IMR-90 (cell line): Measurements from ENCODE around the gene NMNAT1. TPM values are rescaled to one million over a fixed set of nuclear protein-coding genes. Genes with fewer than 3 reads are reported as not detected.

Experiments used
- ATAC-seq: fragments of 200-7000 bp; cut with Tn5 transposase; 2 replicates; pipeline ENCODE4 v1.9.1; 2020; ENCODE audit warnings: low read depth, mild to moderate bottlenecking, moderate library complexity
- BruUV-seq: library from RNA; stranded (reverse); fragments of 400-500 nt; replicated peaks from 2 replicates; lab custom pipeline; 2021; lab: Mats Ljungman, UMichigan
- CTCF ChIA-PET: fragments of 300-600 bp; formaldehyde crosslinking; extraction: SDS; loops from one replicate; lab custom pipeline; 2021; ENCODE audit warnings: antibody characterized with exemption; lab: Yijun Ruan, JAX
- POLR2A ChIA-PET: fragments of 300-600 bp; sonication (Branson Sonifier 250); formaldehyde crosslinking; loops from one replicate; lab custom pipeline; 2022; ENCODE audit warnings: antibody characterized with exemption; ENCODE audit not compliant: unreplicated experiment; lab: Charles Lee
- DNase-seq: peaks from one replicate; pipeline ENCODE4 v3.0.0; 2013
- H2AFZ ChIP-seq: replicated peaks from 2 replicates; pipeline ENCODE3; 2013; ENCODE audit warnings: low read length, mild to moderate bottlenecking; ENCODE audit not compliant: poor library complexity
- H2AK5ac ChIP-seq: 2 replicates; pipeline ENCODE4 v1.6.1; 2013; ENCODE audit warnings: low read depth, low read length, inconsistent platforms
- H2AK9ac ChIP-seq: replicated peaks from 2 replicates; pipeline ENCODE3; 2013; ENCODE audit warnings: mild to moderate bottlenecking, low read depth, low read length, moderate library complexity; ENCODE audit not compliant: poor library complexity
- H2BK120ac ChIP-seq: 2 replicates; pipeline ENCODE4 v1.6.1; 2013; ENCODE audit warnings: low read depth, low read length, inconsistent platforms
- H2BK15ac ChIP-seq: 3 replicates; pipeline ENCODE4 v1.6.1; 2013; ENCODE audit warnings: low read depth, low read length, inconsistent platforms
- H2BK20ac ChIP-seq: 2 replicates; pipeline ENCODE4 v1.6.1; 2013; ENCODE audit warnings: low read depth, mild to moderate bottlenecking, inconsistent platforms, low read length, moderate library complexity
- H2BK5ac ChIP-seq: 2 replicates; pipeline ENCODE4 v1.6.1; 2013; ENCODE audit warnings: mild to moderate bottlenecking, low read depth, low read length, inconsistent platforms; ENCODE audit not compliant: poor library complexity, severe bottlenecking
- H3K14ac ChIP-seq: replicated peaks from 2 replicates; pipeline ENCODE4 v1.6.1; 2013; ENCODE audit warnings: low read depth, low read length, inconsistent platforms
- H3K18ac ChIP-seq: 2 replicates; pipeline ENCODE4 v1.6.1; 2013; ENCODE audit warnings: low read depth, low read length, control low read depth
- H3K23ac ChIP-seq: 2 replicates; pipeline ENCODE4 v1.6.1; 2013; ENCODE audit warnings: low read depth, low read length, inconsistent platforms
- H3K27ac ChIP-seq: 2 replicates; pipeline ENCODE4 v1.5.1; 2013; ENCODE audit warnings: mild to moderate bottlenecking, control low read depth, low read length; ENCODE audit not compliant: insufficient read depth
- H3K27me3 ChIP-seq: 2 replicates; pipeline ENCODE4 v1.6.1; 2013; ENCODE audit warnings: low read length; ENCODE audit not compliant: control insufficient read depth, insufficient read depth
- H3K36me3 ChIP-seq: 2 replicates; pipeline ENCODE4 v1.6.1; 2013; ENCODE audit warnings: low read length, mixed read lengths; ENCODE audit not compliant: control insufficient read depth, insufficient read depth
- H3K4ac ChIP-seq: 2 replicates; pipeline ENCODE4 v1.6.1; 2013; ENCODE audit warnings: low read depth, low read length, inconsistent platforms
- H3K4me1 ChIP-seq: 2 replicates; pipeline ENCODE4 v1.6.1; 2013; ENCODE audit warnings: low read length, mixed read lengths; ENCODE audit not compliant: control insufficient read depth, insufficient read depth
- H3K4me2 ChIP-seq: 2 replicates; pipeline ENCODE4 v1.6.1; 2013; ENCODE audit warnings: low read depth, mild to moderate bottlenecking, control low read depth, low read length, moderate library complexity
- H3K4me3 ChIP-seq: 2 replicates; pipeline ENCODE4 v1.5.1; 2013; ENCODE audit warnings: low read depth, mild to moderate bottlenecking, control low read depth, low read length, moderate library complexity; ENCODE audit not compliant: insufficient read depth
- H3K56ac ChIP-seq: 2 replicates; pipeline ENCODE4 v1.6.1; 2013; ENCODE audit warnings: low read length, inconsistent platforms; ENCODE audit not compliant: insufficient read depth; ENCODE audit errors: extremely low read depth
- H3K79me1 ChIP-seq, 2 experiments: 2 replicates each; pipeline ENCODE4 v1.6.1; 2013; ENCODE audit warnings: low read length in 2 of 2, inconsistent platforms in 1 of 2, low read depth in 1 of 2
- H3K9ac ChIP-seq: 2 replicates; pipeline ENCODE4 v1.6.1; 2013; ENCODE audit warnings: low read depth, low read length, control low read depth
- H3K9me1 ChIP-seq: 2 replicates; pipeline ENCODE4 v1.6.1; 2013; ENCODE audit warnings: low read length, inconsistent platforms; ENCODE audit not compliant: insufficient read depth
- H3K9me3 ChIP-seq: 2 replicates; pipeline ENCODE4 v1.6.1; 2013; ENCODE audit warnings: low read length; ENCODE audit not compliant: control insufficient read depth, insufficient read depth
- H4K20me1 ChIP-seq: 2 replicates; pipeline ENCODE4 v1.6.1; 2013; ENCODE audit warnings: low read length, inconsistent platforms; ENCODE audit not compliant: insufficient read depth
- H4K5ac ChIP-seq: 2 replicates; pipeline ENCODE4 v1.6.1; 2013; ENCODE audit warnings: mild to moderate bottlenecking, low read depth, low read length, control low read depth
- H4K8ac ChIP-seq, 2 experiments: 2 replicates each; pipeline ENCODE4 v1.6.1; 2013; ENCODE audit warnings: low read depth in 2 of 2, low read length in 2 of 2, control low read depth in 1 of 2, inconsistent platforms in 1 of 2
- H4K91ac ChIP-seq: 2 replicates; pipeline ENCODE4 v1.6.1; 2013; ENCODE audit warnings: low read depth, low read length, inconsistent platforms; ENCODE audit not compliant: insufficient read depth
- BHLHE40 ChIP-seq: fragments of 150-350 bp; IDR thresholded peaks from 2 replicates; pipeline ENCODE4 v1.6.1; 2016; ENCODE audit warnings: mild to moderate bottlenecking, low read depth, low read length
- CEBPB ChIP-seq: IDR thresholded peaks from 2 replicates; pipeline ENCODE4 v1.6.1; 2012; ENCODE audit warnings: low read depth, low read length, improper control_type of control experiment
- CHD1 ChIP-seq: IDR thresholded peaks from 2 replicates; pipeline ENCODE4 v1.6.1; 2012; ENCODE audit warnings: low read depth, low read length, improper control_type of control experiment
- FOS ChIP-seq: fragments of 150-350 bp; IDR thresholded peaks from 2 replicates; pipeline ENCODE4 v1.6.1; 2016; ENCODE audit warnings: low read depth, low read length
- MAFK ChIP-seq: IDR thresholded peaks from 2 replicates; pipeline ENCODE4 v1.6.1; 2012; ENCODE audit warnings: low read depth, low read length, improper control_type of control experiment
- MAZ ChIP-seq: IDR thresholded peaks from 2 replicates; pipeline ENCODE4 v1.6.1; 2012; ENCODE audit warnings: low read depth, mild to moderate bottlenecking, low read length, improper control_type of control experiment, moderate library complexity, borderline replicate concordance
- MXI1 ChIP-seq: IDR thresholded peaks from 2 replicates; pipeline ENCODE4 v1.6.1; 2012; ENCODE audit warnings: low read depth, mild to moderate bottlenecking, low read length, moderate library complexity, borderline replicate concordance
- NFE2L2 ChIP-seq: fragments of 150-350 bp; IDR thresholded peaks from 2 replicates; pipeline ENCODE4 v1.6.1; 2016; ENCODE audit warnings: low read depth, mild to moderate bottlenecking, low read length
- POLR2A ChIP-seq: IDR thresholded peaks from 2 replicates; pipeline ENCODE4 v1.6.1; 2012; ENCODE audit warnings: mild to moderate bottlenecking, low read depth, low read length
- RAD21 ChIP-seq: IDR thresholded peaks from 2 replicates; pipeline ENCODE4 v1.6.1; 2012; ENCODE audit warnings: low read length, improper control_type of control experiment
- RCOR1 ChIP-seq: IDR thresholded peaks from 2 replicates; pipeline ENCODE4 v1.6.1; 2012; ENCODE audit warnings: mild to moderate bottlenecking, low read length, improper control_type of control experiment; ENCODE audit not compliant: insufficient replicate concordance
- SMC3 ChIP-seq: fragments of 150-350 bp; IDR thresholded peaks from 2 replicates; pipeline ENCODE4 v1.6.1; 2016; ENCODE audit warnings: low read depth, mild to moderate bottlenecking, antibody characterized with exemption, low read length, moderate library complexity
- WGBS, 2 experiments: methylation state at CpG; one replicate each; pipeline versions ENCODE4 v1.1.5 to v1.1.7; 2013; ENCODE audit warnings: missing lambda C conversion rate in 2 of 2; ENCODE audit not compliant: insufficient read length in 1 of 2; ENCODE audit errors: extremely low coverage in 2 of 2; 5-methylcytosine and 5-hydroxymethylcytosine counted together
- dilution Hi-C: fragments of 300-500 bp; cut with HindIII; formaldehyde crosslinking; loops from one replicate; pipeline ENCODE4 v1.14.3; 2018; ENCODE audit warnings: low sequenced_read_pairs; ENCODE audit not compliant: unreplicated experiment
- in situ Hi-C: fragments of 300-500 bp; cut with MboI; formaldehyde crosslinking; loops from 3 replicates; pipeline ENCODE4 v1.14.3; 2019; ENCODE audit warnings: low sequenced_read_pairs, inconsistent platforms, mixed read lengths
- intact Hi-C: fragments of 100-400 bp; cut with micrococcal nuclease; formaldehyde crosslinking; loops from 2 replicates; pipeline ENCODE4 v1.10.0; 2022
- polyA plus RNA-seq, 3 experiments: library from polyadenylated mRNA; depleted of rRNA; stranded (reverse); fragments of >200 nt; gene quantifications; 2 replicates each; pipeline ENCODE4 v1.2.3, GENCODE V29; 2012; ENCODE audit warnings: low replicate concordance in 1 of 3
- total RNA-seq: library from RNA; depleted of rRNA; stranded (reverse); fragments of >200 nt; gene quantifications from 2 replicates; pipeline ENCODE4 v1.2.3, GENCODE V29; 2012
- TF ChIP-seq, protein P1 (sequence below): fragments of 150-350 bp; IDR thresholded peaks from 2 replicates; pipeline ENCODE4 v1.6.1; 2017; ENCODE audit warnings: mild to moderate bottlenecking, antibody characterized with exemption, low read length, low read depth
- TF ChIP-seq, protein P2 (sequence below): fragments of 150-350 bp; IDR thresholded peaks from 2 replicates; pipeline ENCODE4 v1.6.1; 2016; ENCODE audit warnings: low read depth, mild to moderate bottlenecking, low read length, moderate library complexity, borderline replicate concordance
- TF ChIP-seq, protein P3 (sequence below): conservative IDR thresholded peaks from 2 replicates; pipeline ENCODE4 v1.5.1; 2012; ENCODE audit warnings: mild to moderate bottlenecking, low read depth, low read length, improper control_type of control experiment

Gene NMNAT1
- total and polyA plus RNA-seq, 2 of the 4 experiments (the other 2 are of a cell fraction) = 9.1 to 11.7 TPM

DNA sequence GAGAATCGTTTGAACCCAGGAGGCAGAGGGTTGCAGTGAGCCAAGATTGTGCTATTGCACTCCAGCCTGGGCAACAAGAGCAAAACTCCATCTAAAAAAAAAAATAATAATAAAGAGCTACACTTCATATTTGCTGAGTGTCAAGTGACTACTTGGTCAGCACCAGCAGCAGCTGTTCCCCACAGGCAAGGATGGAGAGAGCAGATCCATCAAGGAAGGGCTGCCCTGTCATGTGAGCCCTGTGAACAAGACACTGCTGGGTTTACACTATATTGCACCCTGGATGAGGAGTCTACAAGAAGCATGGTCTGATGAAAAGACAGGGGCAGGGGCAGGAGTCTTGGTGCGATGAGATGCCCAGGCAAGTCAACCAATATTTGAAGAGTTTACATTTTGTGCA lies 36.8 kb upstream of the NMNAT1 start:
- H2BK20ac ChIP-seq = no peak overlapping the region
- peaks cover 33 to 56% of the 10 kb centered on the region in 2 experiments for H3K79me1 ChIP-seq
- no peak overlapping the region for H2BK15ac ChIP-seq
- H3K4me2 ChIP-seq = no peak overlapping the region
- H4K91ac ChIP-seq = no peak overlapping the region
- H3K9me1 ChIP-seq = peaks cover 11% of the 10 kb centered on the region
- ChIA-PET POLR2A (no interaction called here), CTCF (no interaction called here)
- no peak overlapping the region for H3K56ac ChIP-seq
- H3K23ac ChIP-seq = 0 out of 2 replicates have a peak overlapping the region, but pooled peaks have one; percentile 3
- TF ChIP-seq MAZ (no peak), MXI1 (no peak), CHD1 (no peak), FOS (no peak), SMC3 (no peak), RCOR1 (no peak), RAD21 (no peak), MAFK (no peak), NFE2L2 (no peak), POLR2A (no peak), CEBPB (no peak), BHLHE40 (no peak)
- TF ChIP-seq, protein P1, sequence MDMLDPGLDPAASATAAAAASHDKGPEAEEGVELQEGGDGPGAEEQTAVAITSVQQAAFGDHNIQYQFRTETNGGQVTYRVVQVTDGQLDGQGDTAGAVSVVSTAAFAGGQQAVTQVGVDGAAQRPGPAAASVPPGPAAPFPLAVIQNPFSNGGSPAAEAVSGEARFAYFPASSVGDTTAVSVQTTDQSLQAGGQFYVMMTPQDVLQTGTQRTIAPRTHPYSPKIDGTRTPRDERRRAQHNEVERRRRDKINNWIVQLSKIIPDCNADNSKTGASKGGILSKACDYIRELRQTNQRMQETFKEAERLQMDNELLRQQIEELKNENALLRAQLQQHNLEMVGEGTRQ = no peak
- TF ChIP-seq, protein P2, sequence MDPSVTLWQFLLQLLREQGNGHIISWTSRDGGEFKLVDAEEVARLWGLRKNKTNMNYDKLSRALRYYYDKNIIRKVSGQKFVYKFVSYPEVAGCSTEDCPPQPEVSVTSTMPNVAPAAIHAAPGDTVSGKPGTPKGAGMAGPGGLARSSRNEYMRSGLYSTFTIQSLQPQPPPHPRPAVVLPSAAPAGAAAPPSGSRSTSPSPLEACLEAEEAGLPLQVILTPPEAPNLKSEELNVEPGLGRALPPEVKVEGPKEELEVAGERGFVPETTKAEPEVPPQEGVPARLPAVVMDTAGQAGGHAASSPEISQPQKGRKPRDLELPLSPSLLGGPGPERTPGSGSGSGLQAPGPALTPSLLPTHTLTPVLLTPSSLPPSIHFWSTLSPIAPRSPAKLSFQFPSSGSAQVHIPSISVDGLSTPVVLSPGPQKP = no peak
- TF ChIP-seq, protein P3, sequence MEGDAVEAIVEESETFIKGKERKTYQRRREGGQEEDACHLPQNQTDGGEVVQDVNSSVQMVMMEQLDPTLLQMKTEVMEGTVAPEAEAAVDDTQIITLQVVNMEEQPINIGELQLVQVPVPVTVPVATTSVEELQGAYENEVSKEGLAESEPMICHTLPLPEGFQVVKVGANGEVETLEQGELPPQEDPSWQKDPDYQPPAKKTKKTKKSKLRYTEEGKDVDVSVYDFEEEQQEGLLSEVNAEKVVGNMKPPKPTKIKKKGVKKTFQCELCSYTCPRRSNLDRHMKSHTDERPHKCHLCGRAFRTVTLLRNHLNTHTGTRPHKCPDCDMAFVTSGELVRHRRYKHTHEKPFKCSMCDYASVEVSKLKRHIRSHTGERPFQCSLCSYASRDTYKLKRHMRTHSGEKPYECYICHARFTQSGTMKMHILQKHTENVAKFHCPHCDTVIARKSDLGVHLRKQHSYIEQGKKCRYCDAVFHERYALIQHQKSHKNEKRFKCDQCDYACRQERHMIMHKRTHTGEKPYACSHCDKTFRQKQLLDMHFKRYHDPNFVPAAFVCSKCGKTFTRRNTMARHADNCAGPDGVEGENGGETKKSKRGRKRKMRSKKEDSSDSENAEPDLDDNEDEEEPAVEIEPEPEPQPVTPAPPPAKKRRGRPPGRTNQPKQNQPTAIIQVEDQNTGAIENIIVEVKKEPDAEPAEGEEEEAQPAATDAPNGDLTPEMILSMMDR = no peak
- H4K5ac ChIP-seq = no peak overlapping the region
- peaks cover 8% of the 10 kb centered on the region for H3K4me1 ChIP-seq
- H4K8ac ChIP-seq = no peak overlapping the region
- H3K27me3 ChIP-seq = no peaks in the 10 kb centered on the region
- H3K9me3 ChIP-seq = no peaks in the 10 kb centered on the region
- no peak overlapping the region for H2BK120ac ChIP-seq
- dilution Hi-C loops = no loop called here
- DNase-seq (no peak), ATAC-seq (no peak)
- H3K9ac ChIP-seq = no peak overlapping the region
- H2AK5ac ChIP-seq = peak overlapping the region; percentile 57; the same call in 1 of the 2 replicates
- H3K27ac ChIP-seq = no peak overlapping the region
- in situ Hi-C loops = no loop called here
- no peak overlapping the region for H2AK9ac ChIP-seq
- no peak overlapping the region for H3K4ac ChIP-seq
- H3K18ac ChIP-seq = no peak overlapping the region
- H2AFZ ChIP-seq = no peak overlapping the region
- H3K36me3 ChIP-seq = no peaks in the 10 kb centered on the region
- no CpG with 5 or more reads among the region's 2 CpGs for WGBS, 2 experiments
- H4K20me1 ChIP-seq = no peaks in the 10 kb centered on the region; the same call in 1 of the 2 replicates
- intact Hi-C loops = no loop called here
- H3K4me3 ChIP-seq = no peak overlapping the region
- BruUV-seq = no TSS peak
- no peak overlapping the region for H2BK5ac ChIP-seq
- no peak overlapping the region for H3K14ac ChIP-seq
